HG02610 (cell line): ENCODE measurements around the gene CUX1.
"Not testable (repeated sequence)": the region's sequence is repeated elsewhere in the genome, so short reads cannot be mapped to it uniquely, and the experiment has no call there.

Source experiments
- ATAC-seq: cut with Tn5 transposase; IDR thresholded peaks from one replicate; pipeline ENCODE4 v1.9.1; 2021; ENCODE audit warnings: mild to moderate bottlenecking, moderate library complexity; ENCODE audit not compliant: unreplicated experiment

Gene CUX1

DNA sequence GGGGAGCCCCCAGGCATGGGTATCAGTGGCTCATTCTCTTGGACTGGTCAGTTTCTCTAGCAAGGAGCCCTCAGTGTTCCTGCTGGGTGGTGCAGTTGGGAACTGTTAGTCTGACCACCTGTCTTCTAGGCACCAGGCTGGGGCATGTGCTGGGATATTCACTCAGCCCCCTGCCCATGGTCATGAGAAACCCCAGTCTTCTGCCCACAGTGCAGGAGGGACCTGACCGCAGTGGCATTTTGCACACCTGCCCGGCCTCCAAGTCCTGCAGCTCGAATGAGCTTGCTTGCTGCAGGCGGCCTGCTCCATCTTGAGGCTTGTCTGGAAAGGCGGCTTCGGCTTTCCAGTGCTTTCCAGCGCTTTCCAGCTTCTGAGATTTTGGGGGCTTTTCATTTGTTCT is 36.3 kb downstream of the CUX1 start:
- ATAC-seq, result no peak

DNA sequence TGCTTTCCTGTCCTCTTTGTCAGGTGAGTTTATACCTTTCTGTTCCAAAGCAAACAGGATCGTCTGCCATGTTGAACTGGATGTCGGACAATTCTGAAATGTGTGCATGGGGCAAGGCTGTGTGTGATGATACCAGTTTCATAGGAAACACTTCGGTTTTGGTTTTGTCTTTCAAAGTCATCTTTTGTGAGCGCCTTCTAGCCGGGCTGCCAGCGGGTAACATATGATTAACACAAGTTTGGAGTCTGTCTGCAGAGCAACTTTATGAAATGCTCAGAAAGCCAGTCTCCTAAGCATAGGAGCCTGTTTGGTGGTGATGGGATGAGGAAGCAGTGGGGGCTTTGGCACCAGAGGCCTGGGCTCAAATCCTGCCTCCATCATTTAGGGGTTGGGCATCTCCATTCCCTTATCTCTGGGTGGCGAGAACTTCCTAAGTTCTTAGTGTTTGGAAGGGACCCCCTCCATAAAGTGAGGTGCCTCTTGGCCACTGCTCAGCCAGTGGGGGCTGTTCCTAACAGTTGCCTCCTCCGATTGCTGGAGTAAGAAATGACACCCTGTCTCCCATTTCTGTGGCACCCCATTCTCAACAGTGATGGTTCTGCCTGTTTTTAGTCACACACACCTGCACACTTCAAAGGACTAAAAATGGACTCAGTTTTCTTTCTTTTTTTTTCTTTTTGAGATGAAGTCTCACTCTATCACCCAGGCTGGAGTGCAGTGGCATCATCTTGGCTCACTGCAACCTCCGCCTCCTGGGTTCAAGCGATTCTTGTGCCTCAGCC is 36.8 kb downstream of the CUX1 start:
- no peak for ATAC-seq

DNA sequence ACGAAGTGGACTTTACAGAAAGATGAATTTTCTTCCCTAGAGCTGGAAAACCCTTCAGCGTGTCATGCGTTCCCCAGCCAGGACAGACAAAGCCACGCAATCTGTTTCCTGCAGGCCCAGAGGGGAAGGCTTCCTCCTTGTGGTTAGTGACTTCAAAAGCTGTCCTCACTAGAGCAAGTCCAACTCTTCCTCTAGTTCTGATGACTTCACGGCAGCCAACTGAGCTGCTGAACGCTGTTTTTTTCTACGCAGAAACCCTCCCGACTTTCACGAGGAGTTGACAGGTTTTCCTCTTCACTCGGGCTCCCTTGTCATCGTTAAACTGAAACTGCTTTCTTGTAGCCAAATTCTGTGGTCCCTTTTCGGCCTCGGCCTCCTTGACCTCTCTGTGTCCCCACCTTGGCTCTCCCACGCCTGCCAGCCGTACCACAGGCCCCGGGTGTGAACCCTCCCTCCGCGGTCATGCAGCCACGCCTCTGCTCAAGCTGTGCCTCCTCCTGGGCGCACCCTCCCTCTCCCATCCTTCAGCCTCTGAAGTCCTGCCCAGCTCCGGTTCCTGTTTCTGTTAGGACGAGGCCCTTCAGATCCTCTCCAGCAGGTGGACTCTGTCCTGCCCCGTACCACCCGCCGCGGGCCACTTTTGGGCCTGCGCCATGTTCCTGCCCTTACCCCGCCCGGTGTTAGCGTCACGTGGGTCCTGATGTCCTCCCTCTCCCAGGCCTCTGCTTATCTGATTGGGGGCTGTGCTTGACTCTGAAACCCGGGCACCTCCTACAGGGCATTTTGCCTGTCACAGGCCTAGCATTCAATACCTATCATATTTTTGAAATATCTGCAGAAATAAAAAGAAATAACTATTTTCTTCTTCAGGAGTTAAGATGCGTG is 39.3 kb downstream of the CUX1 start:
- peak; percentile 86 for ATAC-seq

DNA sequence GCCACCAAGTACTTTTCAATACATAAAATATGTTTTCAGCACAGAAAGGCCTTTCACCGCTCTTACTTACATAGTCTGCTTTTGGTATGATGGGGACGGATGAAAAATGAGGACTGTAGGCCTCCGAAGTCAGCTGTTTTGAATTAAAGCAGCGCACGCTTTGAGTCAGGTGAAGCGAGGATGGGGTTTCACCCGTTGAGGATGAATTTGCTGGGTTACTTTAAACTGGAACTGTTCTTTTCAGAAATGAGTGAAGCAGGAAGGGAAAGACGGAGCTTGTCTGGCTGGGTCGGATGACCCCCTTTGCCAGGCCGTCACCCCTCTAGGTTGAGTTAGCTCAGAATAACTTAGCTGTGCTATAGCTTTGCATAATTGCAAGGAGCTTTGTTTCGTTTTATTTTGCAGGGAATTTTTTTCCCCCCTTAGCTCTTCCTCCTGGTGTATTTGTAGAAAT is 40.0 kb downstream of the CUX1 start:
- ATAC-seq, result peak; percentile 47

DNA sequence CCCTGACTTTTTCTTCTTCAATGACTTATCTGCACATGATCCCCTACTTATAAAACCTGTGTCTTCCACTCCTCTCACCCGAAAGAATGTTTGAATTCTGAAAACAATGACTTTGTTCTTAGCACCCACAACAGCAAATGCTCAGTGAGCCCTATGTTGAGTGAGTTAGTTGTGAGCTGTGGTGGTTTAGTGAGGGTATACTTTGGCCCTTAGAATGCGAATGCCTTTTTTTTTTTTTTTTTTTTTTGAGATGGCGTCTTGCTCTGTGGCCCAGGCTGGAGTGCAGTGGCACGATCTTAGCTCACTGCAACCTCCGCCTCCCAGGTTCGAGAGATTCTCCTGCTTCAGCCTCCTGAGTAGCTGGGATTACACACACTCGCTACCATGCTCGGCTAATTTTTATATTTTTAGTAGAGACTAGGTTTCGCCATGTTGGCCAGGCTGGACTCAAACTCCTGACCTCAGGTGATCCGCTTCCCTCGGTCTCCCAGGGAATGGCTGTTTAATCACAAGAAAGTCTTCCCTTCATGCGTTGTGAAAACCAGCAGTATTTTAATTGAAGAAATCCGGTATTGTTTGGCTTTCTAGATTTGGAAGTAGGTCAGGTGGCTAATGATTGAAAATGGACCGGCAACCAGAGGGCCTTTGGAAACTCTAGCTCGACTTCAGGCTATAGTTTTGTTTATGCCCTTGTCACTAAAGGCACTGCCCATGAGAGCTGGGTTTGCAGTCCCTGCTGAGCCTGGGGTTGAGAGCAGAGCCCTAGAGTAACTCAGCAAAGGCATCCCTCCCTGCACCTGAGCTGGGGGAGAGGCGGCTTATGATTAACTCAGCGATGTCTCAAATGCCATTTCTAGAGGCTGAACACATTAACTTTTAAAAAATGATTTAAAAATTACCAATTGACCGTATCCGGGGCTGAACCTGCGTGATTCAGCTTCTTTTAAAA is 41.3 kb downstream of the CUX1 start:
- no peak for ATAC-seq

DNA sequence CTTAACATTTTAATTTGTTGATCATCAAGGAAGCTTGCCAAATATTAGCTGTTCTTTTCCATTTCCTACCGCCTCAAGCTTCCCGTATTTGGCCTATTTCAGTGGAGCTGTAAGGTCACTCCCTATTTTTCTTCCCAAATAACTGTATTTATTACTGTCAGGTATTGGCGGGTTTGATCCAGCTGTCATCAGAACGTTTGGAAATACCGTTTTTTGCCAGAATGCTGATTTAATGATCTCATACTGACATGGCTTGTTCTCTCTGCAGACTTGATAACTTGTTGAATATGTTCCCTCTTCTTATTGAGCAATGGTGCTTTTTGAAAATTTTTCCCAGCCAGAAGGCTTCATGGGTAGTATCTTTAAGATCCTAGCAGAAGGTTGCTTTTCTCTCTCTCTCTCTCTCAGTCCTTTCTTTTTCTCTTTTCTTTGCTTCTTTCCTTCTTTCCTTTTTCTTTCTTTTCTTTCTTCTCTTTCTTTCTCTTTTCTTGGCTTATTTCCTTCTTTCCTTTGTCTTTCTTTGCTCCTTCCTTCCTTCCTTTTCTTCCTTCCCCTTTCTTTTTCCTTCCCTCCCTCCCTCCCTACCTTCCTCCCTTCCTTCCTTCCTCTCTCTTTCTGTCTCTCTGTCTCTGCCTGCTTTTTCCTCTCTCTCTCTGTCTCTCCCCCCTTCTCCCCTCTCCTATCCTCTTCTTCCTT is 42.1 kb downstream of the CUX1 start:
- no peak for ATAC-seq

- ATAC-seq, result no peak
These were observed 43.1 kb downstream of the CUX1 start for GRCh38 chr7:101860316-101861217.

- no peak for ATAC-seq
These were observed 43.9 kb downstream of the CUX1 start for GRCh38 chr7:101861218-101861775.

DNA sequence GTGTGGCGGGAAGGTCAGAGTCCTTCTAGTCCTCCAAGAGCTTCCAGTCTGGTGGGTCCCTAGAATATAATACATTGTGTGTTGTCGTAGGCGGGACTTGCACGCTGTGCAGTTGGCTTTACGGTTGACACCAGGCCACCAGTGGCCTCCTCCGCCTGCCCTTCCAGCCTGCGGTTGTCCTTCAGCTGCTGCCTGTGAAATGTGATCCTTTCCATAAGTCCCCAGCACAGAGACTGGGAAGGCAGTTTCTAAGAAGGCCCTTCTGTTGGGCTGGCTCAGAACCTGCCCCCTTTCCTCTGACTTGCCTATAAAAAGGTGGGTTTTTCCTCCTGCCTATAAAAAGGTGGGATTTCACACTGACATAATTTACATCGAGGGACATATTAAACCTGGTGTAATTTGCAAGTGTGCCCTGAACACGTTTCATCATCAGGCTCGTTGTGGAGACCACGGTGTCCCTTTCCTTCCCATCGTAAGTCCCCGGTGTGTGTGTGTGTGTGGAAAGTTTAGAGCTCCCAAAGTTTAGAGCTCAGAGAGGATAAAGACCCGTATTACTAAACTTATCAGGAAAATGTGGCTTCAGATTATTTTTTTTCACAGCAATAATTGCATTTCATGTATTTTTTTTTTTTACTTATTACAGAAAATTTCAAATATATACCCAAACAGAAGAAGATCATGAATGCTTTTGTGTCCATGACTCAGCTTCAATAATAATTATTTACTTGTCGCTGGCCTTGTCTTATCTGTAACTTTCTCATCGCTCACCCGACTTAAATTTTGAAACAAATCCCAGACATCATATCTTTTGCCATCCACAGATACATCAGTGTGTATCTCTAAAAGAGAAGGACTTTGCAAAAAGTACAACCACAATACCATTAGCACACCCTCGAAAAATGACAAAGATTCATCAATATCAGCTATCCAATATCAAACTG is 45.1 kb downstream of the CUX1 start:
- no peak for ATAC-seq

- no peak for ATAC-seq
These were observed 46.2 kb downstream of the CUX1 start for GRCh38 chr7:101863598-101863997.

- ATAC-seq, result no peak
These were observed 46.6 kb downstream of the CUX1 start for GRCh38 chr7:101864039-101864438.

- ATAC-seq, result no peak
These were observed 47.6 kb downstream of the CUX1 start for GRCh38 chr7:101865031-101865430.

DNA sequence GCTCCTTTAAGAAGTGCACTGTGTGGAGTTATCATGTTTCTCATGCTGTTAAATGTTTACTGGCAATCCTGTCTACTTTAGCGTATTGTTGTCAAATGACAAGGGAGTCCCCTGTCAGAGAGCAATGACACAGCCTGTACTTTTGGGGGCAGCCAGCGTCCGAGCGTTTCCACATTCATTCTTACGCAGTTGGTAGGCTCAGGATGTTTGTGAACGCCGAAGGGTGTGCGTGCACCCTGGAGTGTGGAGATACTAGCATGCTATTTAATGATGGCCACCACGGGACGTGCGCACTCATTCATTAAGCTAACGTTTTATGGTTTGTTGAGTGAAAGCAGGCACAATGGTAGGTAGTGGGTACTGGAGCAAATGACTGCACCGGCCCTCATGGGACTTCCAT is 48.0 kb downstream of the CUX1 start:
- no peak for ATAC-seq

- no peak for ATAC-seq
These were observed 48.9 kb downstream of the CUX1 start for GRCh38 chr7:101866328-101866727.

DNA sequence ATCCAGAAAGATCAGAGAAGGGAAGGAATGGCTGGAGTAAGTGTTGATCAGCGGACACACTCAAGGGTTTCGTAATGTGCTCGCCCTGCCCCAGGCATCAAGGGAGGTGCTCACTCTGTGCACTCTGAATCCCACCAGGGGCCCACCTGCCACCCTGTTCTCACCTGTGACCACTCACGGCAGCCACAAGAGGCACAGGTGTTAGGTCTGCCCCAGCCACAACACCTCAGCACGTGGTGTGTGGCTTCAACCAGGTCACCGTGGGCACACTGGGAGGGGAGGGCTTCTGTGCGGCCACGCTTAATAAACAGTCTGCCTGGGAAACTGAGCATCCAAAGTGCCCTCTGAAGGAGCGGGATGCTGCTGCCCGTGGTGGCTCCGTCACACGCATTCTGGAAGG is 49.8 kb downstream of the CUX1 start:
- ATAC-seq, result no peak

GRCh38 chr7:101867681-101868080 is 50.3 kb downstream of the CUX1 start:
- ATAC-seq, result not testable (repeated sequence)

- no peak for ATAC-seq
These were observed 50.9 kb downstream of the CUX1 start for GRCh38 chr7:101868191-101868950.
